Measurements from ENCODE around the gene C18orf63.

- TF ChIP-seq CTCF (IDR thresholded peaks at IDR 0.05) = no peak
- TF ChIP-seq ZFX (IDR thresholded peaks at IDR 0.05; ENCODE audit: borderline replicate concordance) = no peak
Observed at GRCh38 chr18:74377776-74378175, 62.1 kb downstream of the C18orf63 start.
